ENCODE data around the gene MRPL36. TPM values are rescaled to one million over a fixed set of nuclear protein-coding genes. Genes with fewer than 3 reads are reported as not detected.
A peak's percentile ranks its signal among the peaks of the same experiment; 100 is the strongest.

Gene MRPL36
- total and polyA plus RNA-seq, 9 of the 15 experiments (the other 6 are each of a cell fraction or from before 2014, with no cell fraction given), result 78.3 to 557 (median 124) TPM

- Histone ChIP-seq H3K36me3 (ENCODE audit: control insufficient read depth, insufficient read depth, low read length) (peaks cover 31% of the 10 kb centered on the region), H3K79me2 (ENCODE audit: control insufficient read depth, insufficient read depth, low read length) (peaks cover 35% of the 10 kb centered on the region), H3K27ac (ENCODE audit: extremely low read depth, low read depth, low read length) (no peak overlapping the region), H3K9ac (ENCODE audit: insufficient read depth in 1 of 2, low read depth in 2 of 2, low read length in 2 of 2) (peak overlapping the region in 1 of 2 experiments; percentile 53; a peak in 1 of 4 replicates), H4K20me1 (replicated peaks; ENCODE audit: control insufficient read depth, insufficient read depth, low read length) (no peaks in the 10 kb centered on the region), H3K4me3 (no peak overlapping the region), H2AFZ (ENCODE audit: low read depth, low read length) (no peak overlapping the region), H3K4me2 (ENCODE audit: insufficient read depth, low read length) (no peak overlapping the region), H3K9me3 (replicated peaks; ENCODE audit: control insufficient read depth, insufficient read depth, low read depth, low read length) (no peaks in the 10 kb centered on the region), H3K4me1 (replicated peaks in 1 of 2; ENCODE audit: control insufficient read depth in 2 of 2, insufficient read depth in 2 of 2, low read length in 2 of 2) (peaks cover 5 to 48% of the 10 kb centered on the region in 2 experiments; a peak in 3 of 5 replicates), H3K9me1 (ENCODE audit: control insufficient read depth, insufficient read depth, low read length) (no peaks in the 10 kb centered on the region), H3K27me3 (ENCODE audit: control insufficient read depth in 2 of 2, insufficient read depth in 2 of 2, low read length in 2 of 2) (no peaks in the 10 kb centered on the region; a peak in 1 of 5 replicates)
- in situ Hi-C loops (cut with MboI), result no loop called here
- DNase-seq (ENCODE audit: extremely low read depth in 1 of 4, low spot score in 3 of 4), result no peak
- FAIRE-seq, result no peak
- intact Hi-C loops (cut with micrococcal nuclease), result no loop called here
- ChIA-PET CTCF (ENCODE audit: low intra/inter-chr PET ratio) (no interaction called here), POLR2A (no interaction called here)
- TF ChIP-seq RBFOX2 (IDR thresholded peaks at IDR 0.05; ENCODE audit: low read depth, low read length) (peak; percentile 1; the same call in 1 of the 2 replicates), PHB (CRISPR knock-in tag; IDR thresholded peaks at IDR 0.05) (no peak), POLR2G (IDR thresholded peaks at IDR 0.05; ENCODE audit: low read depth, low read length) (peak; percentile 59)
- ATAC-seq, result no peak
- no TSS peak for BruUV-seq (replicated peaks)
- 77% methylated on average over 8 of the region's 8 CpGs for WGBS (ENCODE audit: insufficient coverage, low coverage, missing lambda C conversion rate)
Measured at GRCh38 chr5:1795931-1796330, 3.7 kb downstream of the MRPL36 start.

- no peak for TF ChIP-seq NR4A1 (CRISPR knock-in tag; IDR thresholded peaks at IDR 0.05)
- TF ChIP-seq NR4A1 (tag; IDR thresholded peaks at IDR 0.05), result no peak
- no peak for TF ChIP-seq XRCC4 (IDR thresholded peaks at IDR 0.05; ENCODE audit: extremely low read depth, insufficient read depth, insufficient read length)
- TF ChIP-seq KDM1A (IDR thresholded peaks at IDR 0.05), result no peak
- TF ChIP-seq FIP1L1 (IDR thresholded peaks at IDR 0.05; ENCODE audit: low read depth, low read length, poor library complexity, severe bottlenecking), result no peak
Measured at GRCh38 chr5:1795506-1795905, 4.1 kb downstream of the MRPL36 start.

More at GRCh38 chr5:1795506-1795905, 4.1 kb downstream of the MRPL36 start:
- Histone ChIP-seq H3K27me3 (ENCODE audit: control insufficient read depth in 2 of 2, insufficient read depth in 2 of 2, low read length in 2 of 2) (no peaks in the 10 kb centered on the region; a peak in 2 of 5 replicates), H3K9me3 (replicated peaks; ENCODE audit: control insufficient read depth, insufficient read depth, low read depth, low read length) (no peaks in the 10 kb centered on the region), H3K36me3 (ENCODE audit: control insufficient read depth, insufficient read depth, low read length) (peaks cover 31% of the 10 kb centered on the region), H3K9me1 (ENCODE audit: control insufficient read depth, insufficient read depth, low read length) (no peaks in the 10 kb centered on the region), H2AFZ (ENCODE audit: low read depth, low read length) (no peak overlapping the region), H3K79me2 (ENCODE audit: control insufficient read depth, insufficient read depth, low read length) (peaks cover 30% of the 10 kb centered on the region), H3K9ac (ENCODE audit: insufficient read depth in 1 of 2, low read depth in 2 of 2, low read length in 2 of 2) (peak overlapping the region in 1 of 2 experiments; percentile 53; a peak in 1 of 4 replicates), H4K20me1 (replicated peaks; ENCODE audit: control insufficient read depth, insufficient read depth, low read length) (no peaks in the 10 kb centered on the region), H3K4me3 (no peak overlapping the region), H3K4me1 (replicated peaks in 1 of 2; ENCODE audit: control insufficient read depth in 2 of 2, insufficient read depth in 2 of 2, low read length in 2 of 2) (peaks cover 5 to 47% of the 10 kb centered on the region in 2 experiments; a peak in 3 of 5 replicates), H3K27ac (ENCODE audit: extremely low read depth, low read depth, low read length) (no peak overlapping the region), H3K4me2 (ENCODE audit: insufficient read depth, low read length) (no peak overlapping the region)
- ATAC-seq (no peak), DNase-seq (ENCODE audit: extremely low read depth in 1 of 4, low spot score in 3 of 4) (no peak), FAIRE-seq (no peak)
- POLR2A ChIA-PET, result no interaction called here
- intact Hi-C loops (cut with micrococcal nuclease), result no loop called here
- WGBS (ENCODE audit: insufficient coverage, low coverage, missing lambda C conversion rate), result 78% methylated on average over 11 of the region's 13 CpGs
- BruUV-seq (replicated peaks), result no TSS peak
- CTCF ChIA-PET (ENCODE audit: low intra/inter-chr PET ratio), result no interaction called here
- in situ Hi-C loops (cut with MboI), result no loop called here

Data from K562 (cell line).